Measurements from ENCODE around the gene SAMD4A.

The SAMD4A gene

GRCh38 chr14:54788701-54789100 lies 221.8 kb downstream of the SAMD4A start:
- no peak for TF ChIP-seq CTCF (IDR thresholded peaks at IDR 0.05; ENCODE audit: low read depth, low read length)
- no peak overlapping the region for H3K4me3 ChIP-seq (replicated peaks in 1 of 2; ENCODE audit: low read depth in 2 of 2, low read length in 2 of 2)
- DNase-seq (ENCODE audit: low read depth in 2 of 2), result no peak

GRCh38 chr14:54789166-54789565 lies 222.2 kb downstream of the SAMD4A start:
- H3K4me3 ChIP-seq (replicated peaks in 1 of 2; ENCODE audit: low read depth in 2 of 2, low read length in 2 of 2), result no peak overlapping the region
- no peak for TF ChIP-seq CTCF (IDR thresholded peaks at IDR 0.05; ENCODE audit: low read depth, low read length)

GRCh38 chr14:54789781-54790480 lies 223.0 kb downstream of the SAMD4A start:
- no peak for TF ChIP-seq CTCF (IDR thresholded peaks at IDR 0.05; ENCODE audit: low read depth, low read length)
- no peak for DNase-seq (ENCODE audit: low read depth in 2 of 2)
- H3K4me3 ChIP-seq (replicated peaks in 1 of 2; ENCODE audit: low read depth in 2 of 2, low read length in 2 of 2), result no peak overlapping the region

More at GRCh38 chr14:54789166-54789565, 222.2 kb downstream of the SAMD4A start:
- no peak for DNase-seq (ENCODE audit: low read depth in 2 of 2)

GRCh38 chr14:54791001-54791400 lies 224.1 kb downstream of the SAMD4A start:
- TF ChIP-seq CTCF (IDR thresholded peaks at IDR 0.05; ENCODE audit: low read depth, low read length), result no peak
- no peak for DNase-seq (ENCODE audit: low read depth in 2 of 2)
- H3K4me3 ChIP-seq (replicated peaks in 1 of 2; ENCODE audit: low read depth in 2 of 2, low read length in 2 of 2), result no peak overlapping the region

GRCh38 chr14:54792288-54792687 lies 225.4 kb downstream of the SAMD4A start:
- TF ChIP-seq CTCF (IDR thresholded peaks at IDR 0.05; ENCODE audit: low read depth, low read length), result no peak
- no peak overlapping the region for H3K4me3 ChIP-seq (replicated peaks in 1 of 2; ENCODE audit: low read depth in 2 of 2, low read length in 2 of 2)
- DNase-seq (ENCODE audit: low read depth in 2 of 2), result no peak

- TF ChIP-seq CTCF (IDR thresholded peaks at IDR 0.05; ENCODE audit: low read depth, low read length), result no peak
- no peak overlapping the region for H3K4me3 ChIP-seq (replicated peaks in 1 of 2; ENCODE audit: low read depth in 2 of 2, low read length in 2 of 2)
- DNase-seq (ENCODE audit: low read depth in 2 of 2), result no peak
Measured at GRCh38 chr14:54794159-54794558, 227.2 kb downstream of the SAMD4A start.

GRCh38 chr14:54794796-54795195 lies 227.9 kb downstream of the SAMD4A start:
- TF ChIP-seq CTCF (IDR thresholded peaks at IDR 0.05; ENCODE audit: low read depth, low read length), result no peak
- DNase-seq (ENCODE audit: low read depth in 2 of 2), result no peak
- no peak overlapping the region for H3K4me3 ChIP-seq (replicated peaks in 1 of 2; ENCODE audit: low read depth in 2 of 2, low read length in 2 of 2)
